Neuron (in vitro differentiated cells): ENCODE data around the gene CT45A1.
"Not testable (repeated sequence)": the region's sequence is repeated elsewhere in the genome, so short reads cannot be mapped to it uniquely, and the experiment has no call there.

Experiments
- H2AFZ ChIP-seq: one replicate; pipeline ENCODE4 v1.6.1; 2013; ENCODE audit warnings: low read depth, mild to moderate bottlenecking, inconsistent platforms, low read length, moderate library complexity
- H3K27me3 ChIP-seq: one replicate; pipeline ENCODE4 v1.6.1; 2013; ENCODE audit warnings: low read length; ENCODE audit not compliant: insufficient read depth
- H3K36me3 ChIP-seq: one replicate; pipeline ENCODE4 v1.6.1; 2013; ENCODE audit warnings: low read length; ENCODE audit not compliant: insufficient read depth
- H3K4me1 ChIP-seq: one replicate; pipeline ENCODE4 v1.6.1; 2013; ENCODE audit warnings: low read length; ENCODE audit not compliant: insufficient read depth
- H3K4me3 ChIP-seq: 2 replicates; pipeline ENCODE4 v1.5.1; 2013; ENCODE audit warnings: mild to moderate bottlenecking, low read length, moderate library complexity
- H3K9me3 ChIP-seq: one replicate; pipeline ENCODE4 v1.6.1; 2013; ENCODE audit warnings: low read length

The CT45A1 gene

DNA sequence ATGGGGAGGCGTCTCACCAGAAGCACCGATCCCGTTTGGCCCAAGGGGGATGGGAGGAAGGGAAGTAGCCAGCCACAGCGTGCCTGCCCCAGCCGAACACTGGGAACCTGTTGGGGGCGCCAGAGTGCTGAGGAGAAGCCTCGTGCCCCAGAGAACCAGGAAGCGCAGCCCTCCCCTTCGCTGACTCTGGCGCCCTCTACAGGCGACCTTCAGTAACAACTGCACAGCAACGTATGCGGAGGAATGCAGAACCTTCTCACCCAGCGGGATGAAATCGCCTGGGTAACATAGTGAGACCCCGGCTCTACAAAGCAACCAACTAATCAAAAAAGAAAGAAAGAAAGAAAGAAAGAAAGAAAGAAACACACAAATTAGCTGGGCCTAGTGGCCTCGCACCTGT, 54.7 kb downstream of the CT45A1 start, which contains the start of gene CT45A3:
CT45A3 (minus strand) TSS at position 101 of the 400 bp plus-strand sequence. CDS start 3,747 bp downstream, outside the sequence.
- not testable (repeated sequence) for H3K4me3 ChIP-seq, H3K27me3 ChIP-seq, H3K9me3 ChIP-seq, H2AFZ ChIP-seq, H3K36me3 ChIP-seq, H3K4me1 ChIP-seq
